GM12801 (cell line): ENCODE data around the gene DLX2.

Experiments
- TF ChIP-seq, protein P1 (sequence below): IDR thresholded peaks from one replicate; pipeline ENCODE4 v1.5.1; 2011; ENCODE audit warnings: control low read depth; ENCODE audit not compliant: insufficient read length; ENCODE audit errors: extremely low read depth

DLX2 gene

DNA sequence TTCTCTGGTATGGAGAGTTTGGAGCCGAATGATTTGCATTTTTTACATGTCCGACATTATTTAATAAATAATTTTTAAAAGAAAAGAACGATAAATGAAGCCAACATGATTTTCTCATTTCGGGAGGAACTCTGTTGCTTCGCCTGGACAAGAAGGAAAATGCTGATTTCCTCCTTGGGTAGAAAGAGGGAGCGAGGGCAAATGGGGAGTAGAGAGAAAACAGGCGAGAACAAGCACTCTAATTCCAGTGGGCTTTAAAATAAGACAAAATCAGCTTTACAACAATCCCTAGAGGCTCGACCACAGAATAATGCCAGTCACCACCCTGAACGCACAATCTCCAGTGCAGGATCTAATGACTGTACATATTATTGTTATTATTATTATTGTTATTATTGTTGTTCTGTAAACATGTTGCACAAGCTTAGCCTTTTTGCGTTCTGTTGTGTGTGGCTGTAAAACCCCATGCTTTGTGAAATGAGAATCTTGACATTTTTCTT lies 13.6 kb downstream of the DLX2 start:
- TF ChIP-seq, protein P1, sequence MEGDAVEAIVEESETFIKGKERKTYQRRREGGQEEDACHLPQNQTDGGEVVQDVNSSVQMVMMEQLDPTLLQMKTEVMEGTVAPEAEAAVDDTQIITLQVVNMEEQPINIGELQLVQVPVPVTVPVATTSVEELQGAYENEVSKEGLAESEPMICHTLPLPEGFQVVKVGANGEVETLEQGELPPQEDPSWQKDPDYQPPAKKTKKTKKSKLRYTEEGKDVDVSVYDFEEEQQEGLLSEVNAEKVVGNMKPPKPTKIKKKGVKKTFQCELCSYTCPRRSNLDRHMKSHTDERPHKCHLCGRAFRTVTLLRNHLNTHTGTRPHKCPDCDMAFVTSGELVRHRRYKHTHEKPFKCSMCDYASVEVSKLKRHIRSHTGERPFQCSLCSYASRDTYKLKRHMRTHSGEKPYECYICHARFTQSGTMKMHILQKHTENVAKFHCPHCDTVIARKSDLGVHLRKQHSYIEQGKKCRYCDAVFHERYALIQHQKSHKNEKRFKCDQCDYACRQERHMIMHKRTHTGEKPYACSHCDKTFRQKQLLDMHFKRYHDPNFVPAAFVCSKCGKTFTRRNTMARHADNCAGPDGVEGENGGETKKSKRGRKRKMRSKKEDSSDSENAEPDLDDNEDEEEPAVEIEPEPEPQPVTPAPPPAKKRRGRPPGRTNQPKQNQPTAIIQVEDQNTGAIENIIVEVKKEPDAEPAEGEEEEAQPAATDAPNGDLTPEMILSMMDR, result no peak

DNA sequence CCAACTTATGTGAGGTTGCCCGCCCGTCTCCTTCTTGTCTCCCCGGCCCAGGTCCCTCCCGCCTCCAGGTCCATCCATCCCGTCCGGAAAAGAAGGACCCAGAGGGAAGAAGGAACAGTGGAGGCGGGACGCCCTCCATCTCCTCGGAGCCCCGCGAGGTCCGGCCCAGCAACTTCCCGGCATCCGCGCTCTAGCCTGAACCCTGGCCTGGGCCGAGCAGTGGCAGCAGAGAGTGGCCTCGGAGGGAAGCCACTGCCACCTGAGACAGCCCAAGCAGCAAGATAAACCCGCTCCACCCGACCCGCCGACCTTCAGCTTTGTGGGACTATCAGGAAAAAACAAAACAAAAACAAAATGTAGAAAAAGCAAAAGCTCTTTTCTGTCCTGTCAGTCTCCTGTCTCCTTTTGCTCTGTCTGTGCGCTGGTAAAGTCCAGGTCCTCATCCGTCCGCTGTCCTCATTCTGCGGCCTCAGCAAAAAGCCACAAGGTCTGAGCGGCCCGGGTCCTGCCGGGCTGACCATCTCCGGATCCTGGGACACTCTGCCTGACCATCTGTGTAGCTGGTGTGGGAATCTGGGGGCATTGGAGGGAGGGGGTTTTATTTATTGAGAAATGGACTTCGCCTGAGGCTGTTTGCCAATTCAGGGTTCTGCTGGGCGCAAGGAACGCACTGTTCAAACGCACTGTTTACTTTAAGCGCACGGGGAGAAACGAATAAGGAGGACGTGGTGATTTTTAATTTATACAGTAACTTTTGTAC lies 14.3 kb downstream of the DLX2 start:
- TF ChIP-seq, protein P1, result no peak

DNA sequence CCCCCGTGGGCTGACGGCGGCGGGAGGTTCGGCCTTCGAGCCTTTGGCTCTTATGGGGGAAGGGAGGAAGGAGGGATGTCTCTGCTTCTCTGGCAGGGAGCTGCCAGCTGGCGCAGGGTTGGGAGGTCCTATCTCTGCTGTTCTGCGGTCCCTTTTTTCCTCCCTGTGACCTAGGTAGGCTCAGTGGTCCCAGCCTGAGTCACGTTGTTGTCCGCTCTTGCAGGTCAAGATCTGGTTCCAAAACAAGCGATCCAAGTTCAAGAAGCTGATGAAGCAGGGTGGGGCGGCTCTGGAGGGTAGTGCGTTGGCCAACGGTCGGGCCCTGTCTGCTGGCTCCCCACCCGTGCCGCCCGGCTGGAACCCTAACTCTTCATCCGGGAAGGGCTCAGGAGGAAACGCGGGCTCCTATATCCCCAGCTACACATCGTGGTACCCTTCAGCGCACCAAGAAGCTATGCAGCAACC lies 14.9 kb downstream of the DLX2 start:
- TF ChIP-seq, protein P1, result no peak

DNA sequence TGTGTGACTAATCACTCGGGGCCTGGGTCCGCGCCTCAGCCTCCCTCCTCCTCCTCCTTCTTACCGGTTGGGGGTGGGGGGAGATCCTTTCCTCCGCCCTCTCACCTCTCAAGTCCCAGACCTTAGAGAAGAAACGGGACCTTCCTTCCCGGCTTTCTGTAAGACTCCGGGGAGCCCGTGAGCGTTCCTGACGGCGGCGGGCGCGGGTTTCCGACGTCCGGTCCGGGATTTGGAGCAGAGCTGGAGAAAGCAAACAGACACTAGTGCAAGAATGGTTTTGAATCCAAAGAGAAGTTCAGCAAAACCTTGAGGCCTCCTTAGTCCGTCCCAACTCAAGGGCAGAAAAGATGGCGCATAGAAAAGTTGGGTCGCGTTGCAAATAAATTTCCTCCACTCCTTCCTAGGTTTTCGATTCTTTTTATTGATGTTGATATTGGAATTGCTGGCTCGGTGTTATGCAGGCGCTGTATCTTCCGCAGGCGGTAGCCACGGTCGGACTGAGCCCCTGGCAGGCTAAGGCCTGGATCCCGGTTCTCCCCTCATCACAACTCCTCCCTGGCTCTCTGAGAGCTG lies 15.4 kb downstream of the DLX2 start:
- TF ChIP-seq, protein P1, result no peak

DNA sequence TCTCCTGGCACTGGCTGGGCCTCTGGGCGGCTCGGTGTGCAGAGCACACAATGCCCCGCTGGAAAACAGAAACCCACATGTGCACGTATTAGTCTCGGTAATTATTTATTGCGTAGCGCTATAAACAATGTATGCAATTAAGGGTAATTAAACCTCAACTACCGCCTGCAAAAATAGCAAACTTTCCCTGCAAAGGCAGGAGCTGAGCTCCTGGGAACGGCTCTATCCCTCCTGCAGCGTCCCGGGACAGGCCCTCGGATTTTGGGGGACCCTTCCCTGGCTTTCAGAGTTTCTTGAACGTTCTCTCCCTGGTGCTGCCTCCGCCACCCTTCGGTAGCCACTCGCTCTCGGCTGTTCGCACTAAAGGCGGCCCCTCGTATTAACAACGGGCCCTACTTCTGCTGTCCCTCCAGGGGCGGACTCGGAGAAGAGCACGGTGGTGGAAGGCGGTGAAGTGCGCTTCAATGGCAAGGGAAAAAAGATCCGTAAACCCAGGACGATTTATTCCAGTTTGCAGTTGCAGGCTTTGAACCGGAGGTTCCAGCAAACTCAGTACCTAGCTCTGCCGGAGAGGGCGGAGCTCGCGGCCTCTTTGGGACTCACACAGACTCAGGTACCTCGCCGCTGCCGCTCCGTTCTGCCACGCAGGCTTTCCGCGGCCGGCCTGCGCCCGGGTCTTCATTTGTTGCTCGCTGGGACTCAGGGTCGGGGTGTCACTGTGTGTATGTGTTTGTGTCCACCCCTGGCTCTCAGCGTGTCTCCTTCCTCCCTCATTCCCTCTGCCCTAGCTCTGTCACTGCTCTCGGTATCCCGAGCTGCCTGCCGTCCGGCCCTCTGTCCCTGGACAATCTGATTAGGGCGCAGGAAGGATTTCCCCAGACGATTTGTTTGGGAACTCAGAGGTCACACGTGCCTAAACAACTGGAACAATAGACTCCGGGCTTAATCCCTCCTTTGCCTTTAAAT lies 16.2 kb downstream of the DLX2 start:
- TF ChIP-seq, protein P1, result no peak

DNA sequence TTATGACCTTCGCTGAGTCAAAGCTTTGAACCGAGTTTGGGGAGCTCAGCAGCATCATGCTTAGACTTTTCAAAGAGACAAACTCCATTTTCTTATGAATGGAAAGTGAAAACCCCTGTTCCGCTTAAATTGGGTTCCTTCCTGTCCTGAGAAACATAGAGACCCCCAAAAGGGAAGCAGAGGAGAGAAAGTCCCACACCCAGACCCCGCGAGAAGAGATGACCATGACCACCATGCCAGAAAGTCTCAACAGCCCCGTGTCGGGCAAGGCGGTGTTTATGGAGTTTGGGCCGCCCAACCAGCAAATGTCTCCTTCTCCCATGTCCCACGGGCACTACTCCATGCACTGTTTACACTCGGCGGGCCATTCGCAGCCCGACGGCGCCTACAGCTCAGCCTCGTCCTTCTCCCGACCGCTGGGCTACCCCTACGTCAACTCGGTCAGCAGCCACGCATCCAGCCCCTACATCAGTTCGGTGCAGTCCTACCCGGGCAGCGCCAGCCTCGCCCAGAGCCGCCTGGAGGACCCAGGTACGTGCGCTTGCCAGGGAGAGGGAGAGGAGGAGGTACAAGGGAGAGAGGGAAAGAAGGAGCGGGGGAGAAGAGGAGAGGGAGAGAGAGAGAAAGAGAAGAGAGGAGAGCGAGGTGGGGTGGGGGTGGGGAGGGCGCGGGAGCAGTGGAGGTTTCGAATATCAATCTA lies 17.1 kb downstream of the DLX2 start, which contains the start of gene DLX1:
Gene DLX1, plus strand, starts transcription at position 48 of the 700 bp plus-strand sequence. Its CDS starts 171 bp downstream, at position 219.
- TF ChIP-seq, protein P1, result no peak
